Loucy (cell line): ENCODE results near the gene ZBTB1.

ENCODE experiments used
- H2AFZ ChIP-seq: fragments of 200-600 bp; sonication (generic); 2 replicates; pipeline ENCODE4 v1.6.0; 2016; ENCODE audit warnings: antibody characterized with exemption, mild to moderate bottlenecking, low read length, moderate library complexity
- H3F3A ChIP-seq: fragments of 200-600 bp; 2 replicates; pipeline ENCODE4 v1.6.0; 2016; ENCODE audit warnings: antibody characterized with exemption, low read depth, mild to moderate bottlenecking
- H3K27me3 ChIP-seq: fragments of 200-600 bp; sonication (generic); 2 replicates; pipeline ENCODE4 v1.6.1; 2014; ENCODE audit warnings: low read length, mild to moderate bottlenecking; ENCODE audit not compliant: insufficient read depth, poor library complexity, severe bottlenecking
- H3K36me3 ChIP-seq: fragments of 200-600 bp; sonication (generic); 2 replicates; pipeline ENCODE4 v1.6.1; 2016; ENCODE audit warnings: low read length; ENCODE audit not compliant: insufficient read depth
- H3K4me1 ChIP-seq: fragments of 200-600 bp; sonication (generic); 2 replicates; pipeline ENCODE4 v1.5.1; 2014; ENCODE audit warnings: low read length, mild to moderate bottlenecking; ENCODE audit not compliant: insufficient read depth, poor library complexity, severe bottlenecking
- H3K4me2 ChIP-seq: fragments of 200-600 bp; sonication (generic); 2 replicates; pipeline ENCODE4 v1.6.0; 2014; ENCODE audit warnings: antibody characterized with exemption, low read length, low read depth, mild to moderate bottlenecking; ENCODE audit not compliant: poor library complexity, severe bottlenecking
- H3K4me3 ChIP-seq: fragments of 200-600 bp; sonication (generic); 2 replicates; pipeline ENCODE4 v1.5.1; 2014; ENCODE audit warnings: low read length, mild to moderate bottlenecking, mixed read lengths; ENCODE audit not compliant: poor library complexity, severe bottlenecking
- H3K79me2 ChIP-seq: fragments of 200-600 bp; sonication (generic); 2 replicates; pipeline ENCODE4 v1.6.1; 2014; ENCODE audit warnings: low read length; ENCODE audit not compliant: insufficient read depth
- H3K9ac ChIP-seq: fragments of 200-600 bp; sonication (generic); 2 replicates; pipeline ENCODE4 v1.6.0; 2014; ENCODE audit warnings: mild to moderate bottlenecking, low read depth, low read length, moderate library complexity; ENCODE audit not compliant: poor library complexity, severe bottlenecking
- H3K9me2 ChIP-seq: fragments of 200-600 bp; sonication (generic); replicated peaks from 2 replicates; pipeline ENCODE4 v1.6.1; 2016; ENCODE audit warnings: low read depth, low read length, mixed read lengths
- H3K9me3 ChIP-seq: fragments of 200-600 bp; sonication (generic); 2 replicates; pipeline ENCODE4 v1.6.1; 2014; ENCODE audit warnings: mild to moderate bottlenecking, antibody characterized with exemption, low read length, low read depth; ENCODE audit not compliant: insufficient read depth
- H4K20me1 ChIP-seq: fragments of 200-600 bp; sonication (generic); 2 replicates; pipeline ENCODE4 v1.6.0; 2014; ENCODE audit warnings: antibody characterized with exemption, low read length, mild to moderate bottlenecking; ENCODE audit not compliant: insufficient read depth, poor library complexity, severe bottlenecking
- EZH2phosphoT487 ChIP-seq: fragments of 200-600 bp; IDR thresholded peaks from 2 replicates; pipeline ENCODE4 v1.6.1; 2018; ENCODE audit warnings: antibody characterized with exemption, mild to moderate bottlenecking, moderate library complexity, borderline replicate concordance
- TF ChIP-seq, protein P1 (sequence below): fragments of 200-600 bp; sonication (generic); conservative IDR thresholded peaks from 2 replicates; pipeline ENCODE4 v1.5.1; 2014; ENCODE audit warnings: mild to moderate bottlenecking, antibody characterized with exemption, low read length

The ZBTB1 gene

DNA sequence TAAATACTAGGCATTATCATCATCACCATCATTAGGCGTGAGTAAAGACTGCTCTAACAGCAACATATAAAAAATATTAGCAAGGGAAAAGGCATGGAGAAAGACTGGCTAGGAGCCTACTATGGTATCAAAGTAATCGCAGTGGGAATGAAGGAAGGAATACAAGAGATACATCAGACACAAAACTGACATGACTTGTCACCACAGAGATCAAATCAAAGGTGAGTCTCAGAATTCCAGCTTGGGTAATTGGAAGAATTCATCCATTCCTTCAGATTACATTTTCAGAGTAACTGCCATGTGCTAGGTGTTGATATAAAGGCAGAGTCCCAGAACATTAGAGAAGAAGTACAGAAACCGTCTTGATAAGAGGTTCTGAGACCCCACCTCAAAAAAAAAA is 11.1 kb upstream of the ZBTB1 start:
- H2AFZ ChIP-seq = no peak overlapping the region
- H3K9ac ChIP-seq = no peak overlapping the region
- H4K20me1 ChIP-seq = peaks cover 10% of the 10 kb centered on the region
- no peaks in the 10 kb centered on the region for H3K9me2 ChIP-seq
- peaks cover 3% of the 10 kb centered on the region; the same call in 1 of the 2 replicates for H3K36me3 ChIP-seq
- no peak overlapping the region for H3K4me3 ChIP-seq
- H3K4me1 ChIP-seq = peaks cover 23% of the 10 kb centered on the region
- H3K4me2 ChIP-seq = no peak overlapping the region
- no peaks in the 10 kb centered on the region for H3K27me3 ChIP-seq
- no peaks in the 10 kb centered on the region for H3K9me3 ChIP-seq
- H3F3A ChIP-seq = no peaks in the 10 kb centered on the region
- no peak for TF ChIP-seq EZH2phosphoT487
- TF ChIP-seq, protein P1, sequence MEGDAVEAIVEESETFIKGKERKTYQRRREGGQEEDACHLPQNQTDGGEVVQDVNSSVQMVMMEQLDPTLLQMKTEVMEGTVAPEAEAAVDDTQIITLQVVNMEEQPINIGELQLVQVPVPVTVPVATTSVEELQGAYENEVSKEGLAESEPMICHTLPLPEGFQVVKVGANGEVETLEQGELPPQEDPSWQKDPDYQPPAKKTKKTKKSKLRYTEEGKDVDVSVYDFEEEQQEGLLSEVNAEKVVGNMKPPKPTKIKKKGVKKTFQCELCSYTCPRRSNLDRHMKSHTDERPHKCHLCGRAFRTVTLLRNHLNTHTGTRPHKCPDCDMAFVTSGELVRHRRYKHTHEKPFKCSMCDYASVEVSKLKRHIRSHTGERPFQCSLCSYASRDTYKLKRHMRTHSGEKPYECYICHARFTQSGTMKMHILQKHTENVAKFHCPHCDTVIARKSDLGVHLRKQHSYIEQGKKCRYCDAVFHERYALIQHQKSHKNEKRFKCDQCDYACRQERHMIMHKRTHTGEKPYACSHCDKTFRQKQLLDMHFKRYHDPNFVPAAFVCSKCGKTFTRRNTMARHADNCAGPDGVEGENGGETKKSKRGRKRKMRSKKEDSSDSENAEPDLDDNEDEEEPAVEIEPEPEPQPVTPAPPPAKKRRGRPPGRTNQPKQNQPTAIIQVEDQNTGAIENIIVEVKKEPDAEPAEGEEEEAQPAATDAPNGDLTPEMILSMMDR = no peak
- peaks cover 25% of the 10 kb centered on the region; the same call in 1 of the 2 replicates for H3K79me2 ChIP-seq

DNA sequence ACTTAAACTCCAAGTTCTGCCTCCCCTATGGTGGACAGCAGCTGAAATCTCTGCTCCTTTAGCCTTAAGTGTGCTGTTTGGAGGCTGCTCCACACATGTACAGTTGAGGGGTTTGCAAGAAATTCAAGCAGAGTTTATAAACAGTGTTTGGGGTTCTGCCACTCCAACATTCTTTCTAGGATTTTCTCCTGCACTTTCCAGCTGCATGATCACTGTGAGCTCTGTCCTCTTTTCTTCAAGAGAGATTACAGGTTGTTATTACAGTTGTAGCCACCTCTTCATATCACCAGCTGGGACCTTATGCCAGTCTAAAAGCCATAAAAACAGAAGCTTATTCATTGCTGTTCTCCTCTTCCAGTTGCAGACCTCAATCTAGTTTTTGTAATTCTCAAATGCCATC is 9.3 kb upstream of the ZBTB1 start:
- no peaks in the 10 kb centered on the region for H3K9me2 ChIP-seq
- no peaks in the 10 kb centered on the region for H3F3A ChIP-seq
- TF ChIP-seq, protein P1 = no peak
- TF ChIP-seq EZH2phosphoT487 = no peak
- no peak overlapping the region for H2AFZ ChIP-seq
- peaks cover 19% of the 10 kb centered on the region for H4K20me1 ChIP-seq
- peaks cover 39% of the 10 kb centered on the region for H3K79me2 ChIP-seq
- H3K36me3 ChIP-seq = no peaks in the 10 kb centered on the region
- H3K9ac ChIP-seq = no peak overlapping the region
- H3K4me3 ChIP-seq = no peak overlapping the region
- peaks cover 30% of the 10 kb centered on the region for H3K4me1 ChIP-seq
- H3K9me3 ChIP-seq = no peaks in the 10 kb centered on the region
- no peak overlapping the region for H3K4me2 ChIP-seq
- H3K27me3 ChIP-seq = no peaks in the 10 kb centered on the region

DNA sequence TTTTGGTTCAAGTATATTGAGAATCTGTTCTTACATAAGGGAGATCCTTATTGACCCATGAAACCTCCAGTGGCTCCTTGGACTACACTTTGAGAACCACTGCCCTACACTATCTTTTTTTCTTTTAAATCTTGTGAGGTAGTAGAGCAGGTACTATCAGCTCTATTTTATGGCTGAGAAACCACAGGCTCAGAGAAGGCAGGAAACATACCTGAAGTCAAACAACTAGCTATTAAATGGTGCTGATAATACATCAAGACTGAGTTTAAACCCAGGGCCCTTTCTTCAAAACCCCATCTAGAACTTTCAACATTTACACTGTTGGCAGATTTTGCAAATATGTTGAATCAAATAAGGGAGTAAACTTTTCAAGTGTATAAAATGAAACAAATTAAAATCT is 7.8 kb upstream of the ZBTB1 start:
- H3K36me3 ChIP-seq = no peaks in the 10 kb centered on the region
- peaks cover 40% of the 10 kb centered on the region for H3K4me1 ChIP-seq
- peaks cover 25% of the 10 kb centered on the region for H4K20me1 ChIP-seq
- no peaks in the 10 kb centered on the region for H3K27me3 ChIP-seq
- H3K9me3 ChIP-seq = no peaks in the 10 kb centered on the region
- no peak overlapping the region for H3K4me2 ChIP-seq
- no peaks in the 10 kb centered on the region for H3K9me2 ChIP-seq
- peaks cover 7% of the 10 kb centered on the region; the same call in 1 of the 2 replicates for H3F3A ChIP-seq
- no peak overlapping the region for H2AFZ ChIP-seq
- H3K79me2 ChIP-seq = peaks cover 41% of the 10 kb centered on the region
- H3K4me3 ChIP-seq = no peak overlapping the region
- no peak overlapping the region for H3K9ac ChIP-seq
- TF ChIP-seq EZH2phosphoT487 = no peak
- TF ChIP-seq, protein P1 = no peak
